NCI-H1417 treated with DMSO at 0.1 percent for 48 hours (cell line): ENCODE results near the gene CBY3.
"Not testable (repeated sequence)": the region's sequence is repeated elsewhere in the genome, so short reads cannot be mapped to it uniquely, and the experiment has no call there.

ENCODE experiments used
- DNase-seq: peaks from one replicate; lab custom pipeline; 2025; lab: John Stamatoyannopoulos, UW

Gene CBY3

DNA sequence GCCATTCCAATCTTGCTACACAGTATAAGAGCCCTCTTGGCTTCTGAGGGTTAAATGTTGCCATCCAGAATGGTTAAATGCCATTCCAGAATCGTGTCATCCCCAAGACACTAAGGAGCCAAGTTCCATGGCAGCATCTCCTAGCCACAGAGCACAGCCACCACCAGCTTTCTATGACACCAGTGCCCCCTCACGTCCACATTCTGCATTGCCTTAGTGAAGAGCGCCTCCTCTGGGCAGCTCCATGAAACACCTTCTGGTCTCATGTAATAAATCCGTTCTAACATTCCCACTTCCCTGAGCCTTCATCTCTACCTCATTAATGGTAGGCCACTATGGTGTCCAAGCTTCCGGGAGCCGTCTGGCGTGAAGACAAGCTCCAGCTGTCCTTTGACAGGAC is 12.4 kb downstream of the CBY3 start:
- no peak for DNase-seq

GRCh38 chr5:179661647-179662046 is 19.2 kb downstream of the CBY3 start:
- not testable (repeated sequence) for DNase-seq

- not testable (repeated sequence) for DNase-seq
Measured at GRCh38 chr5:179658179-179658856, 22.5 kb downstream of the CBY3 start.

GRCh38 chr5:179657302-179658178 is 23.3 kb downstream of the CBY3 start:
- not testable (repeated sequence) for DNase-seq

GRCh38 chr5:179653135-179653534 is 27.7 kb downstream of the CBY3 start:
- not testable (repeated sequence) for DNase-seq

GRCh38 chr5:179650245-179650644 is 30.6 kb downstream of the CBY3 start:
- not testable (repeated sequence) for DNase-seq

- not testable (repeated sequence) for DNase-seq
Measured at GRCh38 chr5:179649166-179649703, 31.6 kb downstream of the CBY3 start.

GRCh38 chr5:179648410-179648809 is 32.4 kb downstream of the CBY3 start:
- no peak for DNase-seq

- DNase-seq = not testable (repeated sequence)
Measured at GRCh38 chr5:179644766-179645165, 36.1 kb downstream of the CBY3 start.

DNA sequence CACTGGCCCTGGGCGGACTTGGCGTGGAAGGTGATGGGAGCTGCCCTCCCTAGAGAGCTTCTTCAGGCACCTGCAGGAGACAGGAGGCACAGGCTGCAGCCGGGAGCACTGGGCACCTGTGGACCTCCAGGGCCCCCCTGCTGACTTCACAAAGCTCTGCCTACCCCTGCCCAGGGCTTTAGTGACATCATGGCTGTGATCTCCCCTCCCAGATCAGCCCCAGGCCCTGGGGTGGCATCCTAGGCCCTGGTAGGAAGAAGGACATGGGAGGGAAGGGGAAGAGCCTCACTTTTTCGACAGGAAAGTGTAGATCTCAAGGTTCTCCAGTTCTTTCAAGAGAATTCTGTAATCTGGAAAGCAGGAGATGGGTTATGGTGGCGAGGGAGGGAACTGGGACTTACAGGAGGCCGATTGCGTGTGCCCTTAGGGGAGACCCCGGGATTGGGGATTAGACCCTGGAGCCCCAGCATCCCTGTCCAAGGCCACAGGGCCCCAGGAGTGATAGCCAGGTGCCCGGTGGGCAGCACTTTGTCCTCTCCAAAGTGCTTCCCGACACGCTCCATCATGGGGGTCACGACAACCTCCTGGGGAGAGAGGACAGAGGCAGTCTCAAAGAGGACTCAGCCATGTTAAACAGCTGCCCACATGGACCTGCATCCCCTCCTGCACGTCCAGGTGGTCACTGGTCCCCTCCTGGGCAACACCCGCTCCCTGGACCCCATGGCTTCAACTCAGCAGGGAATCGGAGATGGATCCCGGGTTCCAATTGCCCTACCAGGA is 37.5 kb downstream of the CBY3 start:
- DNase-seq = not testable (repeated sequence)

- DNase-seq = not testable (repeated sequence)
Measured at GRCh38 chr5:179642626-179643025, 38.2 kb downstream of the CBY3 start.

DNA sequence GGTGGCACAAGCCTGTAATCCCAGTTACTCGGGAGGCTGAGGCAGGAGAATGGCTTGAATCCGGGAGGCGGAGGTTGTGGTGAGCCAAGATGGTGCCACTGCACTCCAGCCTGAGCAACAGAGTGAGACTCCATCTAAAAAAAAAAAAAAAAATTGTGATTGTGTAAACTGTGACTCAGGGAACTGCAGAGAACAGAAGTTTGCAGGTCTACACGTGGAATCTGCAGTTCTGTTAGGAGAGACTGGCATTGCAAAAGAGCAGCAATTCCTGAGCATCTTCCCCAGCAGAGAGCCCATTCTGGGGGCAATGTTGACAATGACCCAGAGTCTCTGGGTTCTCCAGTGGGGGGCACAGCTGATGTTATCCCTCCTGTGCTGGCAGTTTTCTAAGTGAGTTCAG is 39.1 kb downstream of the CBY3 start:
- DNase-seq = not testable (repeated sequence)

DNA sequence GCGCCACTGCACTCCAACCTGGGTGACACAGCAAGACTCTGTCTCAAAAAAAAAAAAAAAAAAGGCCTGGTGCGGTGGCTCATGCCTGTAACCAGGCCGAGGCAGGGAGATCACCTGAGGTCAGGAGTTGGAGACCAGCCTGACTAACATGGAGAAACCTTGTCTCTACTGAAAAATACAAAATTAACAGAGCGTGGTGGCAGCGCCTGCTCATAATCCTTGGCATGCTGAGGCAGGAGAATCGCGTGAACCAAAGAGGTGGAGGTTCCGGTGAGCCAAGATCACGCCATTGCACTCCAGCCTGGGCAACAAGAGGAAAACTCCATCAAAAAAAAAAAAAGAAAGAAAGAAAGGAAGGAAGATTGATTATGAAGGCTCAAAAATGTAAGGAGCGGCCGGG is 41.5 kb downstream of the CBY3 start:
- DNase-seq = not testable (repeated sequence)

- not testable (repeated sequence) for DNase-seq
Measured at GRCh38 chr5:179634370-179635172, 46.3 kb downstream of the CBY3 start.

DNA sequence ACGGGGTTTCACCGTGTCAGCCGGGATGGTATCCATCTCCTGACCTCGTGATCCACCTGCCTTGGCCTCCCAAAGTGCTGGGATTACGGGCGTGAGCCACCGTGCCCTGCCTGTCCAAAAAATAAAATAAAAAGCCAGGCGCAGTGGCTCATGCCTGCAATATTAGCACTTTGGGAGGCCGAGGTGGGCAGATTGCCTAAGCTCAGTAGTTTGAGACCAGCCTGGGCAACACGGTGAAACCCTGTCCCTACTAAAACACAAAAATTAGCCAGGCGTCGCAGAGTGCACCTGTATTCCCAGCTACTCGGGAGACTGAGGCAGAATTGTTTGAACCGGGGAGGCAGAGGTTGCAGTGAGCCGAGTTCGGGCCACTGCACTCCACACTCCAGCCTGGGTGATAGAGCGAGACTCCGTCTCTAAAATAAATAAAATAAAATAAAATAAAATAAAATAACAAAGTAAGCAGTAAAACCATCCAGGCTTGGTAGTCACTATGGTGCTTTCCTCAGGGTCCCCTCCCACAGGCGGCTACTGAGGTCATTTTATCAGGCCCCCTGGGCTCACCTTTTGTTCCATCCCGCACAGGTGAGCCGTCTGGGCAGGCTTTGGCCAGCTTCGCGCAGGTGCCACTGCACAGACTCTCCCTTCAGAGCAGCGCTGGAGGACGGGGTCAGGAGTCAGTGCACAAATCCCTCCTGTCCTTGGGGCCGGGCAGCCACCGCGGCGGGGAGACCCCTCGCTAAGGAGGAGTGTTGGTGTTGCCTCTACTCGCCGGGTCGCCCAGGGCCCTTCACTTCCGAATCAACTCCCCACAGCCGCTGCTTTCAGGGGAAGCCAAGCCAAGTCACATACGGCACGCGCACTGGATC is 47.1 kb downstream of the CBY3 start:
- DNase-seq = not testable (repeated sequence)
